ENCODE measurements around the gene CD151. TPM values are rescaled to one million over a fixed set of nuclear protein-coding genes. Genes with fewer than 3 reads are reported as not detected.

CD151 gene
- total and polyA plus RNA-seq, 2 experiments from 2014 or later = 62.9 to 109 TPM

- TF ChIP-seq ZNF462 (CRISPR knock-in tag; IDR thresholded peaks at IDR 0.05) = no peak
- TF ChIP-seq CTCF (conservative IDR thresholded peaks at IDR 0.05; ENCODE audit: low read depth in 2 of 2) = no peak
- TF ChIP-seq ZNF331 (CRISPR knock-in tag; IDR thresholded peaks at IDR 0.05; ENCODE audit: low read depth) = no peak
- no peak for TF ChIP-seq STAT1 (IDR thresholded peaks at IDR 0.05; ENCODE audit: unreplicated experiment)
- TF ChIP-seq EZH2 (IDR thresholded peaks at IDR 0.05; ENCODE audit: low read depth, unreplicated experiment) = no peak
- no peak for TF ChIP-seq CREB1 (CRISPR knock-in tag; IDR thresholded peaks at IDR 0.05; ENCODE audit: low read depth)
- no peak for TF ChIP-seq POLR2AphosphoS5 (IDR thresholded peaks at IDR 0.05; ENCODE audit: low read depth)
- TF ChIP-seq JUNB (IDR thresholded peaks at IDR 0.05; ENCODE audit: unreplicated experiment) = no peak
These were observed 13.2 kb downstream of the CD151 start (continued) for GRCh38 chr11:845872-846495.
